NCI-H82 treated with DMSO at 0.1 percent for 48 hours (cell line): ENCODE data around the gene SAMSN1.

Source experiments
- DNase-seq: peaks from one replicate; lab custom pipeline; 2025; ENCODE audit not compliant: unreplicated experiment; lab: John Stamatoyannopoulos, UW

The SAMSN1 gene

DNA sequence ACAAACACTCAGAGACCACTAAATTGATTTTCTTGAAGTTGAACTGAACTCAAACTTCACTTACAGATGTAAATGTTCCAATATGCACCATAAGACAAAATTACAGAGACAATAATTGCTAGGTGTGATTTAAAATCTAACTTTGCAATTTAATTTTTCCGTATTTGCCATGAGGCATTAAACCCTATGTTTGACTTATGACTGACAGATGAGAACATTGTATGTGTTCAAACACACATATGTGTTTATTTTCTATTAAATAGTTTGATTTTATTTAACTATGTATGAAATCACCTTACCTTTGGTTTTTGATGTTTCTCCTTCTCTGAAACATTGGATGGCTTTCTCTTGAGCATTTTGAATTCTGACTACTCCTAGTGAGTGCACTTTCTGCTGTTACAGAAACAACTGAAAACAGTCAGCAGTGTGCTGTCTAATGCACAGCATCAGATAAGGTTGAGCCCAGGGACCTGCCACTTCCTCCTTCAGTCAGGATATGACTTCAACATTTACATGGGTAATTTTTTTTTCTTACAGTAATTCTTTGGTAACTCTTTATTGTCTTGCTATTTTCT is at the start of gene SAMSN1:
Gene SAMSN1, minus strand, starts transcription at position 410 of the 575 bp plus-strand sequence. Its CDS starts 54 bp downstream, at position 356.
- no peak for DNase-seq

DNA sequence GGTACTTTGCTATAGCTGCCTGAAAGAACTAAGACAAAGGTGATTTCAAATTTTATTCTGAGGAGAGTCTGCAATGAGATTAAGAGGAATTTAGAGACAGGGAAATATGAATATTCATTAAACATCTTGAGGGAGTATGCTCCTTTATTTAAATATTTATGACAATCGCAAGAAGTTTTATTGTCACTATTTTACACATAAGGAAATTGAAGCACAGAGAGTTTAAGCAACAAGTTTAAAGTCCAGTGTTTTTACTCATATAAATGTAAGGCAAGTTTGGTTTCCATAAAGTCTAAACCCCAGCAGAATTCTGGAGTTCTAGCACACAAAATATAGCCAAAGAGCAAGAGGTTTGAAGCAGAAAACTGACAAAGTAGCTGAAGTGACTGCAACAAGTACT is 49.3 kb upstream of the SAMSN1 start:
- no peak for DNase-seq

DNA sequence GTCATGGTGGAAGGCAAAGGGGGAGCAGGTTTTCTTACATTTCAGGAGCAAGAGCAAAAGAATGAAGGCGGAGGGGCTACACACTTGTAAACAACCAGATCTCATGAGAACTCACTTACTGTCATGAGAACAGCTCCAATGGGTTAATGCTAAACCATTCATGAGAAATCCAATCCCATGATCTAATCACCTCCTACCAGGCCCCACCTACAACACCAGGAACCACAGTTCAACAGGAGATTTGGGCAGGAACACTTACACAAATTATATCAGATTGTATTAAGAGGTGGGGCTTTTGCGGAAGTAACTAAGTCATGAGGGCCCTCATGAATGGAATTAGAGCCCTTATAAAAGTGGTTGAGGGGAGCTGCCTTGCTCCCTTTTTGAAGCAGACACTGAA is 48.9 kb upstream of the SAMSN1 start:
- no peak for DNase-seq

DNA sequence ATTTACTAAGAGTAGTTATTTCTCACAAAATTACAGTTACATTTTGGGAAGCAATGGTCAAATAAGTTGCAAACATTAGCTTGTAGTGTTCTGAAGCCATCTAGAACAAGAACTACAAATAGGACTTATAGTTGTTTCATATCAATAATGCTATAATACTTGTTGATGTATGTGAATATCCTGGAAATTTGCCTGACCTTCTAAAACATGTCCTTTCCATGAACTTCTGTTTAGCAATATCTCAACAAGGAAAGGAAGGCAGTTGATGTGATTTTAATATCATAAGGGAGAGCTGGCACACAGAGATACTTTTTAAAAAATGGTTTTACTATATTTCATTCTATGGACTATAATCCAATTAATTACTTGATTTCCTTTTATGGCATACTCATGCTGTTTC is 47.1 kb upstream of the SAMSN1 start:
- no peak for DNase-seq

DNA sequence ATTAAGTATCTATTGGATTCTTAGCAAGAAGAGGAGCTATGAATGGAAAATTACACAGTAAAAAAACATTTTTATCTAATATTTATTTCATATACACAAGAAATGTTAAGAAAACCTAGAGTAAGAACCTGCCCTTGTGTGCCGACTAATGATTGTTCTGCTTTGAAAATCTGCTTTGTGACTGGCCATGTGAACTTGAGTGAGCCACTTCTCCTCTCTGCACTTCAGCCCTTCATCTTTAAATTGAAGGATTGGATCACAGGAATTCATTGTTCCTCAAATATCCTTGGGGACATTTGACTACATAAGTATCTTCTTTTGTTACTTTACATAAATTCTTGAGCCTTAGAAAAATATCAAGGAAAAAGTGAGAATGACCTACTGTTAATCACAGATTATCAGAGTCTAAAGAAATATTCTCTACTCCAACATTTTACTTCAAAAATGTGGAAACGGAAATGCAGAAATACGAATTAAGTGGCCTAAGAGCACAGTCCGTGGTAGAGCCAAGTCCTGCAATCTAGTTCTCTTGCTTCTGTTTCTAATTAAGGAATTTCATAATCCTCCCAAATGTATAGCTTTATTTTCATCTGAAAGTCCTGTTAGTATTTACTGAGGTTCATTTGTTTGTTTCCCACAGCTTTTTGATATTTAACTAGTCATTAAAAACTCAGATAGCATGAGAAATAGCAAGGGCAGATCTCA is 46.3 kb upstream of the SAMSN1 start:
- DNase-seq, result no peak

DNA sequence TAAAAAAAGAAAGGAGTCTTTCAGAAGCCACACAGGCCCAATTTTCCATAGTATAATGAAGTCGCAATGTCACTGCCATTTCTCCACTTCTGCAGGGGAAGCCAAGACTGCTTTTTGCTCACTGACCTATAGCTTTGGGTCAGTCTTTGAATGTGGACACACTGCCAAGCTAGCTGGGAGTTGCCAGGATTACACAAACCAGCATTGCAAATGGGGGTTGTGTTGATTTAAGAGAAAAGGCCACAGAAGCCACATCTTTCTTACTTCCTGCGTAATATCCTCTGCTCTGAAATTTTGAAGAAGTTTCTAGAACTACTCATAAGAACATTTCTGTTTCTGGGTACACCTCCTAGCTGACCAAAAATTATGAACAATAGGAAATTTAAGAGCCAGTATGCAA is 45.8 kb upstream of the SAMSN1 start:
- DNase-seq, result no peak

DNA sequence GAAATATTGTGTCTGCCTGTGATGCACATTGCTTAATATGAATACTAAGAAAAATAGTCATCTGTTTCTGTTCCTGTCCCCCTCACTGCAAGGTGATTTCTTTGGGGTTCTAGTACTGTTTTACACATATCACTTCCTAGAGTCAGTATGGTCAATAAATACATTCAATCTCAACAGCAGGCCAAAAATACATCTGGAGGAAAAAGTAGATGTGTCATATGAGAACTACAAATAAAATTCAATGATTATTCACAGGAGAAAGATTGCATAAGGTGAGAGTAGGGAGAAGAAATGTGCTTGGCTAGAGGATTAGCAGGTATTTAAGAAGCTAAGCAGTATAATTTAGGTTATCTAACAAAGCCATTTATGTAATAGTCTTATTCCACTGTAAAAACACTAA is 45.3 kb upstream of the SAMSN1 start:
- peak; percentile 40 for DNase-seq

DNA sequence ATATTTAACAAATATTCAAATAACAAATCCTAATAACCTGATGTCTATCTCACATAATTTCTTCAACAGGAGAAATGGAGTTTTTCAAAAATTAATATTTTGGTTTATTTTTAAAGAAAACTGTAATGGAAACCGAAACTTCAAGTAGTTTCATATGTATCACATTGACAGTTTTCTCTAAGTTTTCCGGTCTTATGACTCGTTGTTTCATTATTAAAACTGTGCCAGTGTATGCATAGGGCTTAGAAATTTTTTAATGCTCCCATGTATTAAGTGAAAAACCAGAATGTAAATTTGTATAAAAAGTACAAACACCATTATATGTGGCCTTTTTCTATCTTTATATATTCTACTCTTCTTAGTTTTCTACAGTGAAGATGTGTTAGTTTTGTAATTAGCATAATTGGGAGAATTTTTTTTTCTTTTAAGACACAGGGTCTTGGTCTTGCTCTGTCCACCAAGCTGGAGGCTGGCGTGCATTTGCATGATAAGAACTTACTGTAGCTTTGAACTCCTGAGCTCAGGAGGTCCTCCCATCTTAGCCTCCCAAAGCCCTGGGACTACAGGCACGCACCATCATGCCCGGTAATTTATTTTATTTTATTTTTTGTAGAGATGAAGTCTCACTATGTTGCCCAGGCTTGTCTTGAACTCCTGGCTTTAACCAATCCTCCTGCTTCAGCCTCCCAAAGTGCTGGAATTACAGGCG is 43.9 kb upstream of the SAMSN1 start:
- no peak for DNase-seq

DNA sequence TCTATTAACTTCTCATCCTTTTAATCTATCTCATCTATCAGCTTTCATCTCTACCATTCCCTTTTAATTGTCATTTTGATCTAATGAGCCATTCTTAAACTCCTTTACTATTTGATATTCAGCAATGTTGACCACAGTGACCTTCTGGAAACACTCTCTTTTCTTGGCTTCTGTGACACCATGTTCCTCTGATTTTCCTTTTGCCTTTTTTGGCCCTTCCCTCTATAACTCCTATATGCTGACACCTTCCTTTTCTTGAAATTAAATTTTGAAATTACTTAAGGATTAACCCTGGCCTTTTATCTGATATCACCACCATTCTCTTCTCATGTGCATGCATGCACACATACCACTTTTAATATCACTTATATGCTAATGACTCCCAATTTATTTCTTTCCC is 41.2 kb upstream of the SAMSN1 start:
- DNase-seq, result no peak

DNA sequence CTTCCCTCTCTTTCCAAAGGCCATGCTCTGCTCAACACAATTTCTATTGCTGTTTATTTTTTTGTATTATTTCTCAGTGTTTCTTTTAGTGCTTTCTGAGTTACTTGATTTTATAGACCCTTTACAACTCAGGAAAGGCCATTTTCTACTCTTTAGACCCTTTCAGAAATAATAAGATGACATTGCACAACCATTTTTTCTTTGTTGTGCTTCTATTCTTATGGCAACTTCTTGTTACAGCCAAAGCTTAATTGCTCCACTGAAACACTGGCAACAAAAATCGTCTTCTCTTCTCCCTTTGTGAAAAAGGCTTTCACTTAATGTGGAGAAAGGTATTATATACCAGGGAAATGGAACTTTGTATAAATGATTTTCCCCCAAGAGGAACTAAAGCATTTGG is 39.0 kb upstream of the SAMSN1 start:
- DNase-seq, result no peak

DNA sequence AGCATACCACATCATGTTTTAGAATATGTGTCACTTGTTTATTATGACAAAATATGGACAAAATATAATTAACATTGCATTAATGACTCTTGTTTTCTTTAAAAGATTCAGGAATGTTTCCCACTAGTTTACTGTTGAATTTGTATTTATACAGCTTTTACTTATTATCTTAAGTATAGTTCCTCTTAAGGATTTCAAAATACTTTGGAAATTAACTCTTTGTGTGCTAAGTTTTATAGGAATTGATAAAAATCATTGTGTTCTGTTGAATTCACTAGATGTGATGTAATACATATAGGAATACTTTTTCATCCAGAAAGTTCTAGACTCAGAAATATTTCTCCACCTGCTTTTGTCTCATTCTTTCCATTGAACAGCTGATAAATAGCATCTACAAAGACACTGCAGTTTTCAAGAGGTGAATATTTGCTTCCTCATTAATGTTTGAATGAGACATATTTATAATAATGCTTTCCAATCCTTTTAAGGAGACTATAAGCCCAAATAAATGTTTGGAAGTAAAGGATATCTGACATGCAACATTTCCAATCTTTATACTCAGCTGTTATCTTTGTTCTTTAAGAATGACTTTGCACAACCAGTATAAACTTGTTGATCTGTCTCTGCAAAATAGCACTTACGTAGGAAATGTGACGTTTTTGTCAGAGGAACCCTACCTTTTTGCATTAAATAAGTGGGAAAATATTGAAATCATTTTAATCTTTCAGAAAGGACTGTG is 38.4 kb upstream of the SAMSN1 start:
- DNase-seq, result no peak

DNA sequence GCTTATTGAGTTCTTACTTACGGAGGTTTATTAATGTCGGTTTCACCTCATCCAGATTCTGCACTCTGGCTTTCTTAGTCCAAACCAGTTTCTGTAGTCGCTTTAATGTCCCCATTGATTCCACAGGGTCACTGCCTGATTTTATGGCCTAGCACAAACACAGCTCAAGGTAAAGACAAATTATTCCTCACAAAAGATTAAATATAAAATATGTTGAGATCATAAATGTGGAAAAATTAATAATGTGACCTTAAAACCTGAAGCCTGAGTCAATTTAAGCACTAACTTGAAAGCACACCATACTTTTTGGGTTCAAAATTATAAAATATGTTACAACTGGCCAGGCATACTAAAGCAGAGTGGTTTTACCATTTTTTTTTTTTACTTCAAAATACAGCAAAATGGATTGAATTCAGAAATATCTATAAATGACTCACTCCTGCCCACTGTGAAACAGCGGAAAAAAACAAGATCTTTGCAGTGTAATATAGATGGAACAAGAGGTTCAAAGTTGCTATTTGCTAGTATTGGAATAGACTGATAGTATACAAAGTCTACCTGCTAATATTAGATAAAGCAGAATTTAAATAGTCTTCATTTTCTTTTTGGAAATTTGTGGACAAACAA is 37.6 kb upstream of the SAMSN1 start:
- no peak for DNase-seq

DNA sequence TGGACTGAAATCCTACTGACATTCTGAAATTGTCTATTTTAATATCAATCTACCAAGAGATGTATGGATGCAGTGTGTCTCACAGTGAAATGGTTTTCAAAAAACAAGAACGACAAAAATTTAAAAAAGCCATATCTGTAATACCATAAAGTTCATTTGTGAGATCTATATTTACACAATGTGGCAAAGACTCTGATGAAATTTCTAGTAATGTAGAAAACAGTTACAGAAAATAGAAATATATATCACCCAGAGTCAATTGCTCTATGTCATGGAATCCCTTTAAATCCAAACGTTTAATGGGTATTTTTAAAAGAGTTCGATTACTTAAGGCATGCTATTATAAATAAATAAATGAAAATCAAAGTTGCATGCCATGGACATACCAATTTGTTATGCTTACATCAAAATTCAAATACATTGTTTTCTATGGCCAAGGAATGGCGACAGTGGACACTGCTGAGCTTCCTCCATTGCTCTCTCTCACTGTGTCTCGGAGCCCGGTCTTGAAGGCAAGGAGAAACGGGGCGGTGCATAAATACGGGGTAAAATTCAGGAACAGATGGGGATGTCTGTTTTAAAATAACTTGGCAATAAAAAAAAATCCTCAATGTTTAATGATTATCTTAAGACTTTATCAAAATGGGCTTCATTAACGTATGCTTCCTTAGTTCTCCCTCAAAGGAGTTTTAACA is 37.0 kb upstream of the SAMSN1 start:
- DNase-seq, result no peak

DNA sequence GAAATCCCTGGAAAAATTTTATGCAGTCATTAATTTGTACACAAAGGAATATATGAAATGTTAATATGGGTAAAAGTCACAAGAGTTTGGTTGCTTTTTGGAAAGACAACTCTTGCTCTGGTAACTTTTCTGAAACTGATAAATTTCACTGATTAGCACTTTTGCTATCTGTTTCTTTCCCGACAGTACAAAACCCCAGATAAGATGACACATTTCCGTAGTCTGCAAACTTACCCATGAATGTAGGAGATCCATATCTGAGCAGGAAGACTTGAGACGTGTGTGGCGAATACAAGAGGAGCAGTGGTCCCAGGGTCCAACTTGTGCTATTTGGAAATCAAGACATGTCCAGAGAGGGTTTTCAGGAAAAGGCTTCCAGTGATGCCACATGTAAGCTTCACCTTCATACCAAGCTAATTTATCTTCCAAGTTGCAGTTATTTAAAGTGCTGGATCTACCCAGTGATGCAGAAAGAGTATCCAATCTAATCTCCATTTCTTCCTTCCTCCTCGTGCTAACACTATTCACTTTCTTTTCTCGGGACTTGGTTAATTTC is 35.9 kb upstream of the SAMSN1 start:
- no peak for DNase-seq

DNA sequence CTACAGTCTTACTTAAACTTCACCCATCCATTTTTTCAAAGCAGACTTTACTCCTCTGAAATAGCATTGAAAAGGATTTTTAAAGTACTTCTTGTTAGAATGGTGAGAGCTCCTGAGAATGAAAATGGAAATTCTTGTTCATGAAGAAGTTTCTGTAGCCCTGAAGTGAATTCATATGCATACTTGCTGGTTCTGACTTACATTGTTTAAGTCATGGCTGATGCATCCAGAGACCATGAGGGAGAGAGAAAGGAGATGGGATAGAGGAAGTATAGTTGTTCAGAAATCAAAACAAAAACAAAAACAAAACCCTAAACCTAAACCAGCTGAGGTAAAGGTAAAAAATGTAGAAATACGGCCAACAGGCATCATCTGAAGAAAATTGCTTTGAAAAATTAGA is 27.1 kb upstream of the SAMSN1 start:
- no peak for DNase-seq

DNA sequence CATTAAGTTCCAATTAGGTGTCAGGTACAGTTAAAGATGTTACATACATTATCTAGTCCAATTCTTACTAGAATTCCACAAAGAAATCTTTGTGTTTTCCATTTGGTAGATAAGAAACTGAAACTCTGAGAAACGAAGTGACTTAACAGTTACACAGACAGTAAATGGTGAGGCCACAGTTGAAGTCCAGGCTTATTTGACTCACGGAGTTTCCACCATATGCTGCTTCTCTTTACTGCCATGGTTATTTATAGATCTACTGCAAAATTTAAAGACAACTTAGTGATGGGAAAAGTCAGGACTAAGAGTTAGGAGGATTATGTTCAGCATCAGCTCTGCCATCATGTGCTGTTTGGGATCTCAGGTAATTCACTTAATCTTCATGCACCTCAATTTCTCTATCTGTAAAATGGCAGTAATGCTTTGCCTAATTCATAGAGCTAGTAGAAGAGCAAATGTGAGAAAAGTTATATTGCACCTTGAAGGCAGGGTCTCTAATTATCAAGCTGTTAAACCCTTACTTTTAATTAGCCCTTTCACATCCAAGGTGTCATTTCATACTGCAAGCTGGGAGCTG is 26.2 kb upstream of the SAMSN1 start:
- peak; percentile 28 for DNase-seq

DNA sequence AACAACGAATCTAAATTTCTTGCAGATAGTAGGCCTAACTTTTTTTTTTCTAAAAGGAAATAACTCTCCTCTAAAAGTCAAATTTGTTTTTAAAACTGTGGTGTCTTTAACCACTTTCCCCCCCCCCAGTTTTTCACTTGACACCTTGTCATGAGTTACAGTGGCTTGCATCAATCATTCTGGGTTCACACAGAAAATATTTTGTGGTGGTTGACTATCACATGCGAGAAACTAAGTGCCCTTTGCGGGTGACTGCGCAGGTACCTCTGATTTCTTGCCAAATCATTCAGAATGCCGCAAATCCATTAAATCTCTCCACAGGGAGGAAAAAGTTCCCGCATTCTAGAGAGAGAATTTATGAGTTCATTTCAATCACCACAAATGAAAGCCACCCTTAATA is 23.8 kb upstream of the SAMSN1 start:
- no peak for DNase-seq

DNA sequence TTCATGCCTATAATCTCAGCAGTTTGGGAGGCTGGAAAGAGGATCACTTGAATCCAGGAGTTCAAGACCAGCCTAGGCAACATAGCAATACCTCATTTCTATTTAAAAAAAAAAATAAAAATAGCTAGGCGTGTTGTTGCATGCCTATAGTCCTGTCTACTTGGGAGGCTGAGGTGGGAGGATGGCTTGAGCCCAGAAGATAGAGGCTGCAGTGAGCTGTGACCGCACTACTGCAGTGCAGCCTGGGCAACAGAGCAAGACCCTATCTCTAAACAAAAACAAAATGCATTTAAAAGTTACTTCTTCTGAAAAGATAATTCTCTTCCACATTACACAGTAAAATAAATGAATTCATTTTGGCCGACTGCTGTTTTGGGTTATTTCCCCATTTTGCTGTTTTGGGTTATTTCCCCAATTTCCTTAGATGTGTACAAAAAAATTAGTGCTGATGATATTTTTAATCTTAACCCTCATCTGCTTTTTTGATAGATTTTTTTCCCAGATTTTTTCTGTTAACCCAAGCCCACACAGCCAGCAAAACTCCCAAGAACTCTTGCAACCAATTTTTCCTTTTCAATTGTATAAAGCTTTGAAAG is 23.0 kb upstream of the SAMSN1 start:
- no peak for DNase-seq
